Colonic mucosa (tissue), 4 donors: ENCODE data around the gene SCAMP4. TPM values are rescaled to one million over a fixed set of nuclear protein-coding genes. Genes with fewer than 3 reads are reported as not detected.
A peak's percentile ranks its signal among the peaks of the same experiment; 100 is the strongest.

Experiments
- DNase-seq: peaks from one replicate; pipeline ENCODE4 v3.0.0-alpha.2; 2020
- H3K27ac ChIP-seq: fragments of 200-600 bp; one replicate; pipeline ENCODE4 v1.8.0; 2021
- H3K27me3 ChIP-seq: fragments of 200-600 bp; one replicate; pipeline ENCODE4 v1.8.0; 2021
- H3K36me3 ChIP-seq: fragments of 200-600 bp; one replicate; pipeline ENCODE4 v1.8.0; 2021
- H3K4me1 ChIP-seq: fragments of 200-600 bp; one replicate; pipeline ENCODE4 v1.8.0; 2021; ENCODE audit warnings: mild to moderate bottlenecking
- H3K4me3 ChIP-seq: fragments of 200-600 bp; one replicate; pipeline ENCODE4 v1.8.0; 2021
- H3K9ac ChIP-seq, 2 donors: one replicate each; pipeline ENCODE4 v1.7.0; 2013; ENCODE audit warnings: control low read depth in 2 of 2, low read depth in 2 of 2, low read length in 2 of 2
- H3K9me3 ChIP-seq: fragments of 200-600 bp; one replicate; pipeline ENCODE4 v1.8.0; 2021
- intact Hi-C: fragments of 100-400 bp; cut with DNase I; formaldehyde crosslinking; loops from one replicate; pipeline ENCODE4 v1.14.1; 2022
- total RNA-seq, 2 donors: library from RNA; stranded (reverse); fragmentation: NEBNext Ultra II Directional in 1 of 2; extraction: Animal tissue kit (Norgen Biotek cat#: 25700) in 1 of 2; gene quantifications; one replicate each; pipeline ENCODE4 v1.2.1, GENCODE V29; 2021
- TF ChIP-seq, protein P1 (sequence below): fragments of 200-600 bp; IDR thresholded peaks from one replicate; pipeline ENCODE4 v1.8.0; 2022; ENCODE audit warnings: antibody characterized with exemption, mild to moderate bottlenecking
- donor health status: healthy.
- donor health status: DM: no; HTN: no; CAD: no.
- donor health status: DM: no; HTN: no; CAD: no.

SCAMP4 gene
- total RNA-seq, 2 donors from 2014 or later = 57.4 to 91.8 TPM

DNA sequence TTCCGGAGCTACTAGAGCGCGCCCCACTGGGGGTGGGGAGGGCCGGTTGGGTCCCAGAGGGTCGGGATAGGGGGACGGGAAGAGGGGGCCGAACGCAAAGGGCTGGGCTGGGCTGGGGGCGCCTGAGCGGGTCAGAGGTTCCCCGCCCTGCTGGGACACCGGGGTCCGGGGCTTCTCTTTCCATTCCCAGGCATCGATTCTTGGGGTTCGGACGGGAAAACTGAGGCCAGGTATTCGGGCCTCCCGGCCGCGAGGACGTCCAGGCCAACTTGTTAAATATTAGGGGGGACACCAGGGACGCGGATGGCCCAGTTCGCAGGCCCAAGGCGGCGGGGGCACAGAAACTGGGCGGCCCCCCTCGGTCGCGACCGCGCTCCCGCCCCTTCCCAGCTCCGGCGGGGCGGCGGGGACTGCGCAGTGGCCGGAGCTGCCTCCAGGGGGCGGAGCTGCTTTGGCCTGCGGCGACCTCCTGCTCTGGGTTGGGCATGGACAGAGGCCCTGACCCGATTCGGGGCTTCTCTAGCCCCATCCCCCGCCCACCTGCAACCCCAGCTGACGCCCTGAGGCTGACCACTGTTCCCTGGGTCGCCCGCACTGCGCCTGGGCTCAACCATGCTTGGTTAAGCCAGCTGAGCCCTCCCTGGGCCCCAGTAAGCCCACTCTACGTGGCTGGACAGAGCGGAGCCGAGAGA, 40.6 kb upstream of the SCAMP4 start:
- Histone ChIP-seq H3K4me3 (peak overlapping the region; percentile 72), H3K9ac (peak overlapping the region; percentile 53 to 54), H3K36me3 (no peaks in the 10 kb centered on the region), H3K4me1 (peaks cover 21% of the 10 kb centered on the region), H3K27me3 (no peaks in the 10 kb centered on the region), H3K9me3 (no peaks in the 10 kb centered on the region), H3K27ac (peak overlapping the region; percentile 91)
- intact Hi-C loops = no loop called here
- DNase-seq = peak; percentile 75
- TF ChIP-seq, protein P1, sequence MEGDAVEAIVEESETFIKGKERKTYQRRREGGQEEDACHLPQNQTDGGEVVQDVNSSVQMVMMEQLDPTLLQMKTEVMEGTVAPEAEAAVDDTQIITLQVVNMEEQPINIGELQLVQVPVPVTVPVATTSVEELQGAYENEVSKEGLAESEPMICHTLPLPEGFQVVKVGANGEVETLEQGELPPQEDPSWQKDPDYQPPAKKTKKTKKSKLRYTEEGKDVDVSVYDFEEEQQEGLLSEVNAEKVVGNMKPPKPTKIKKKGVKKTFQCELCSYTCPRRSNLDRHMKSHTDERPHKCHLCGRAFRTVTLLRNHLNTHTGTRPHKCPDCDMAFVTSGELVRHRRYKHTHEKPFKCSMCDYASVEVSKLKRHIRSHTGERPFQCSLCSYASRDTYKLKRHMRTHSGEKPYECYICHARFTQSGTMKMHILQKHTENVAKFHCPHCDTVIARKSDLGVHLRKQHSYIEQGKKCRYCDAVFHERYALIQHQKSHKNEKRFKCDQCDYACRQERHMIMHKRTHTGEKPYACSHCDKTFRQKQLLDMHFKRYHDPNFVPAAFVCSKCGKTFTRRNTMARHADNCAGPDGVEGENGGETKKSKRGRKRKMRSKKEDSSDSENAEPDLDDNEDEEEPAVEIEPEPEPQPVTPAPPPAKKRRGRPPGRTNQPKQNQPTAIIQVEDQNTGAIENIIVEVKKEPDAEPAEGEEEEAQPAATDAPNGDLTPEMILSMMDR = peak; percentile 90

DNA sequence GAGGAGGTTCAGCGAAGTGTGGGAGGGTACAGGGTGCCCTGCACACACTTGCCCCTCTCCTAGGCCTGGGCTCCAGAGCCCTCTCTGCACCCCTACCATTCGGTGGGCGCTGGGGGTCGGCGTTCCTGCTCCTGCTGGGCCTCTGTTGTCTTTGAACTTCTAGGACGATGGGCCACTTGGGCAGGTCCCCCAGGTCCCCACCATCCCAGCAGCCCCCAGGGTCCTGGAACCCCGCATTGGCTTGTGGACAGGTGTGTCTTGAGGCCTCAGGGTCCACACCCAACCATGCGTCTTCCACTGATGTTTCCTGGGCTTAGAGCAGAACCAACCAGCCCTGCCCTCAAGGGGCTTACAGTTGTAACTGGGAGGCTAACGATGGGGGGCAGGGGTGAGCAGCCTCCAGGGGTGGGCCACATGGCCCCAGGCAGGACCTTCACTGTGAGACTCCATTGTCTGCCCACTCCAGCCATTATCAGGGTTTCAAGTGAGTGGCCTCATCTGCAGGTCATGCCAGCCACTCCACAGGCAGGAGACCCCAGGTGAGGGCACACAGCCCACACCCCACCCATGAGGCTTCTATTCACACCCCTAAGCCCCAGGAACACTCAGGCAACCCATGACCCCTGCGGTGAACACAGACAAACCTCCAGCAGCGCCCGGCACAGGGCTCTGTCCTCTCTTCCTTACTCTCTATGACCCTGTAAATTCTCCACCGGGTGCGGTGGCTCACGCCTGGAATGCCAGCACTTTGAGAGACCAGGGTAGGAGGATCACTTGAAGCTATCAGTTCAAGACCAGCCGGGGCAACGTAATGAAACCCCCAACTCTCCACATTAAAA, 39.8 kb upstream of the SCAMP4 start:
- H3K9me3 ChIP-seq = no peaks in the 10 kb centered on the region
- H3K4me1 ChIP-seq = peaks cover 13% of the 10 kb centered on the region
- peak overlapping the region; percentile 72 for H3K4me3 ChIP-seq
- no peaks in the 10 kb centered on the region for H3K36me3 ChIP-seq
- intact Hi-C loops = no loop called here
- no peaks in the 10 kb centered on the region for H3K27me3 ChIP-seq
- DNase-seq = no peak
- peak overlapping the region; percentile 91 for H3K27ac ChIP-seq
- TF ChIP-seq, protein P1 = no peak
- H3K9ac ChIP-seq = peak overlapping the region; percentile 53 to 54

GRCh38 chr19:1866693-1867348, 38.4 kb upstream of the SCAMP4 start:
- no peak overlapping the region for H3K4me3 ChIP-seq
- peaks cover 2% of the 10 kb centered on the region for H3K4me1 ChIP-seq
- no peaks in the 10 kb centered on the region for H3K27me3 ChIP-seq
- H3K27ac ChIP-seq = no peak overlapping the region
- no peak overlapping the region for H3K9ac ChIP-seq
- no peaks in the 10 kb centered on the region for H3K9me3 ChIP-seq
- no peak for DNase-seq
- TF ChIP-seq, protein P1 = no peak
- intact Hi-C loops = no loop called here
- no peaks in the 10 kb centered on the region for H3K36me3 ChIP-seq

DNA sequence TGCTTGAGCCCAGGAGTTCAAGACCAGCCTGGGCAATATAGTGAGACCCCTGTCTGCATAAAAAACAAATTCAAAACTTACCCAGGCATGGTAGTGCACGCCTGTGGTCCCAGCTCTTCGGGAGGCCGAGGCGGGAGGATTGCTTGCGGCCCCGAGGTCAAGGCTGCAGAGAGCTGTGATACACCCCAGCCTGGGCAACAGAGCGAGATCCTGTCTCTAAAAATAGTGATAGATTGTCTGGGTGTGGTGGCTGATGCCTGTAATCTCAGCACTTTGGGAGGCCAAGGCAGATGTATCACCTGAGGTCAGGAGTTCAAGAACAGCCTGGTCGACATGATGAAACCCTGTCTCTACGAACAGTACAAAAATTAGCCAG, 37.9 kb upstream of the SCAMP4 start:
- Histone ChIP-seq H3K9me3 (no peaks in the 10 kb centered on the region), H3K9ac (no peak overlapping the region), H3K4me1 (no peaks in the 10 kb centered on the region), H3K36me3 (no peaks in the 10 kb centered on the region), H3K4me3 (no peak overlapping the region), H3K27ac (no peak overlapping the region), H3K27me3 (no peaks in the 10 kb centered on the region)
- no peak for DNase-seq
- intact Hi-C loops = no loop called here
- TF ChIP-seq, protein P1 = no peak

DNA sequence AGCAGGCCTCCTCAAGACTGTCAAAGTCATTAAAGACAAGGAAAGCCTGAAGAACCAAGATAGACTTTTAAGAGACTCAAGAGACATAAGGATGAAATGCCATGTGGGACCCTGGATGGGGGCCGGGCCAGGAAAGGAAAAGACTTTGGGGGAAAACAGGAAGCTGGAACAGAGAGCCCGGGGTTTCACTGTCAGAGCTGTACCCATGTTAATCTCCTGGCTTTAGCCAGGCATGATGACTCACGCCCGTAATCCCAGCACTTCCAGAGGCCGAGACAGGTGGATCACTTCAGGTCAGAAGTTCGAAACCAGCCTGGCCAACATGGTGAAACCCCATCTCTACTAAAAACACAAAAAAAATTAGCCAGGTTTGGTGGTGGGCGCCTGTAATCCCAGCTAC, 36.2 kb upstream of the SCAMP4 start:
- TF ChIP-seq, protein P1 = no peak
- Histone ChIP-seq H3K27ac (no peak overlapping the region), H3K27me3 (no peaks in the 10 kb centered on the region), H3K9me3 (no peaks in the 10 kb centered on the region), H3K9ac (no peak overlapping the region), H3K4me3 (no peak overlapping the region), H3K36me3 (no peaks in the 10 kb centered on the region), H3K4me1 (peaks cover 3% of the 10 kb centered on the region)
- intact Hi-C loops = no loop called here
- DNase-seq = no peak
